Measurements from ENCODE around the gene USP48. TPM values are rescaled to one million over a fixed set of nuclear protein-coding genes. Genes with fewer than 3 reads are reported as not detected.

Gene USP48
- polyA plus RNA-seq, 1 experiment, result 43.6 TPM

- Histone ChIP-seq H3K4me3 (ENCODE audit: low read depth, low read length) (no peak overlapping the region), H3K9me3 (ENCODE audit: control insufficient read depth, insufficient read depth, low read length) (no peaks in the 10 kb centered on the region), H3K27ac (ENCODE audit: low read depth, low read length) (no peak overlapping the region), H3K27me3 (ENCODE audit: control insufficient read depth, insufficient read depth, low read length) (peaks cover 25% of the 10 kb centered on the region)
- CTCF ChIA-PET, result no interaction called here
- no peak for DNase-seq (ENCODE audit: low read depth, low spot score)
- TF ChIP-seq, protein P1, sequence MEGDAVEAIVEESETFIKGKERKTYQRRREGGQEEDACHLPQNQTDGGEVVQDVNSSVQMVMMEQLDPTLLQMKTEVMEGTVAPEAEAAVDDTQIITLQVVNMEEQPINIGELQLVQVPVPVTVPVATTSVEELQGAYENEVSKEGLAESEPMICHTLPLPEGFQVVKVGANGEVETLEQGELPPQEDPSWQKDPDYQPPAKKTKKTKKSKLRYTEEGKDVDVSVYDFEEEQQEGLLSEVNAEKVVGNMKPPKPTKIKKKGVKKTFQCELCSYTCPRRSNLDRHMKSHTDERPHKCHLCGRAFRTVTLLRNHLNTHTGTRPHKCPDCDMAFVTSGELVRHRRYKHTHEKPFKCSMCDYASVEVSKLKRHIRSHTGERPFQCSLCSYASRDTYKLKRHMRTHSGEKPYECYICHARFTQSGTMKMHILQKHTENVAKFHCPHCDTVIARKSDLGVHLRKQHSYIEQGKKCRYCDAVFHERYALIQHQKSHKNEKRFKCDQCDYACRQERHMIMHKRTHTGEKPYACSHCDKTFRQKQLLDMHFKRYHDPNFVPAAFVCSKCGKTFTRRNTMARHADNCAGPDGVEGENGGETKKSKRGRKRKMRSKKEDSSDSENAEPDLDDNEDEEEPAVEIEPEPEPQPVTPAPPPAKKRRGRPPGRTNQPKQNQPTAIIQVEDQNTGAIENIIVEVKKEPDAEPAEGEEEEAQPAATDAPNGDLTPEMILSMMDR (IDR thresholded peaks at IDR 0.05; ENCODE audit: low read depth, low read length), result no peak
- POLR2A ChIA-PET, result no interaction called here
Measured at GRCh38 chr1:21645550-21645949, 137.4 kb downstream of the USP48 start.

DNA sequence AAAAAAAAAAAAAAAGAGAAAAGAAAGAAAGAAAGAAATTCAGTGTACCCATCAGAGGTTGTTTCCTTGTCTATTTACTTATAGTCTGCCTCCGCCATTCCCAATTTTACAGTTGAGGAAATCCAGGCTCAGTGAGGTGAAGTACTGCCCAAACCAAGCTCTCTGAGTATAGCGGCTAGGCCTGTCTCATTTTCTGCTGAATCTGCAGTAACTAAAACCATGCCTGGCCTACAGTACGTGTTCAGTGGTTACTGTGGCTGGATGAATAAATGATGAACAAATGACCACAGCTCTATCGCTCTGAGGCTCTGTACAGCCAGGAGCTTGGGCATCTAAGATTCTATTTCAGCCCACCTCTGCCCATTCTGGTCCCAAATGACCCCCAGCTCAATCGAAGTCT lies 138.0 kb downstream of the USP48 start:
- peaks cover 25% of the 10 kb centered on the region for H3K27me3 ChIP-seq (ENCODE audit: control insufficient read depth, insufficient read depth, low read length)
- H3K27ac ChIP-seq (ENCODE audit: low read depth, low read length), result no peak overlapping the region
- no peak overlapping the region for H3K4me3 ChIP-seq (ENCODE audit: low read depth, low read length)
- CTCF ChIA-PET, result interaction anchor here (0.7 kb wide), 1 partner anchor 17 kb away, joined by 3 read pairs; no protein-coding TSS in a partner anchor
- no peak for DNase-seq (ENCODE audit: low read depth, low spot score)
- POLR2A ChIA-PET, result no interaction called here
- no peaks in the 10 kb centered on the region for H3K9me3 ChIP-seq (ENCODE audit: control insufficient read depth, insufficient read depth, low read length)
- TF ChIP-seq, protein P1 (IDR thresholded peaks at IDR 0.05; ENCODE audit: low read depth, low read length), result no peak

DNA sequence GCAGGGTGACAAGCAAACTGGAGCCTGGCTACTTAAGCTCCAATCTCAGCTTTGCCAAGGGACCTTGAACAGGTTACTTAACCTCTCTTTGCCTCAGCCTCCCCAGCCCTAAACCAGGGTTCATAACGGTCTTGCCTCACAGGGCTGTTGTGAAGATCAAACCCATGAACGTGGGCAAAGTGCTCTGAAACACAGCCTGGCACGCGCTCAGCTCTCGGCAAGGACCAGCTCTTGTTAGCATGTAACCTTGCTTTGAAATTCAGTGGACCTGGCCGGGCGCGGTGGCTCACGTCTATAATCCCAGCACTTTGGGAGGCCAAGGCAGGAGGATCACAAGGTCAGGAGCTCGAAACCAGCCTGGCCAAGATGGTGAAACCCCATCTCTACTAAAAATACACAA lies 138.6 kb downstream of the USP48 start:
- CTCF ChIA-PET, result interaction anchor here (0.7 to 1.0 kb wide), 2 partner anchors 14 to 17 kb away, joined by 3 read pairs; no protein-coding TSS in a partner anchor
- no peak overlapping the region for H3K27ac ChIP-seq (ENCODE audit: low read depth, low read length)
- POLR2A ChIA-PET, result no interaction called here

GRCh38 chr1:21643624-21644023 lies 139.3 kb downstream of the USP48 start:
- TF ChIP-seq, protein P1 (IDR thresholded peaks at IDR 0.05; ENCODE audit: low read depth, low read length), result no peak
- CTCF ChIA-PET, result interaction anchor here (1.0 kb wide), 1 partner anchor 15 kb away, joined by 3 read pairs; no protein-coding TSS in a partner anchor
- POLR2A ChIA-PET, result interaction anchor here (0.7 kb wide), 1 partner anchor 101 kb away, joined by 5 read pairs; no protein-coding TSS in a partner anchor
- Histone ChIP-seq H3K27me3 (ENCODE audit: control insufficient read depth, insufficient read depth, low read length) (peaks cover 17% of the 10 kb centered on the region), H3K9me3 (ENCODE audit: control insufficient read depth, insufficient read depth, low read length) (no peaks in the 10 kb centered on the region), H3K27ac (ENCODE audit: low read depth, low read length) (no peak overlapping the region), H3K4me3 (ENCODE audit: low read depth, low read length) (no peak overlapping the region)
- no peak for DNase-seq (ENCODE audit: low read depth, low spot score)

More for the DNA sequence above, 138.6 kb downstream of the USP48 start:
- Histone ChIP-seq H3K4me3 (ENCODE audit: low read depth, low read length) (no peak overlapping the region), H3K9me3 (ENCODE audit: control insufficient read depth, insufficient read depth, low read length) (no peaks in the 10 kb centered on the region), H3K27me3 (ENCODE audit: control insufficient read depth, insufficient read depth, low read length) (peaks cover 22% of the 10 kb centered on the region)
- TF ChIP-seq, protein P1 (IDR thresholded peaks at IDR 0.05; ENCODE audit: low read depth, low read length), result no peak
- no peak for DNase-seq (ENCODE audit: low read depth, low spot score)

- CTCF ChIA-PET, result no interaction called here
- POLR2A ChIA-PET, result no interaction called here
- Histone ChIP-seq H3K27ac (ENCODE audit: low read depth, low read length) (no peak overlapping the region), H3K4me3 (ENCODE audit: low read depth, low read length) (no peak overlapping the region), H3K27me3 (ENCODE audit: control insufficient read depth, insufficient read depth, low read length) (peaks cover 16% of the 10 kb centered on the region), H3K9me3 (ENCODE audit: control insufficient read depth, insufficient read depth, low read length) (no peaks in the 10 kb centered on the region)
- TF ChIP-seq, protein P1 (IDR thresholded peaks at IDR 0.05; ENCODE audit: low read depth, low read length), result no peak
- DNase-seq (ENCODE audit: low read depth, low spot score), result no peak
Measured at GRCh38 chr1:21641967-21642739, 140.8 kb downstream of the USP48 start.

All from AG04450 (cell line).